ACC112 (cell line): Measurements from ENCODE around the gene METRN.
"Not testable (repeated sequence)": the region's sequence is repeated elsewhere in the genome, so short reads cannot be mapped to it uniquely, and the experiment has no call there.

Source experiments
- H2AFZ ChIP-seq: fragments of 200-600 bp; sonication (generic); one replicate; pipeline ENCODE4 v1.6.0; 2017; ENCODE audit warnings: antibody characterized with exemption, low read length; ENCODE audit not compliant: unreplicated experiment
- H3K27ac ChIP-seq: fragments of 200-600 bp; sonication (generic); 2 replicates; pipeline ENCODE4 v1.5.1; 2014; ENCODE audit warnings: low read depth, mild to moderate bottlenecking, antibody characterized with exemption, low read length, moderate library complexity
- H3K27me3 ChIP-seq: fragments of 200-600 bp; sonication (generic); 2 replicates; pipeline ENCODE4 v1.6.1; 2014; ENCODE audit warnings: mild to moderate bottlenecking, antibody characterized with exemption, low read length, moderate library complexity, mixed read lengths; ENCODE audit not compliant: insufficient read depth
- H3K36me3 ChIP-seq: fragments of 200-600 bp; sonication (generic); 2 replicates; pipeline ENCODE4 v1.6.1; 2016; ENCODE audit warnings: mild to moderate bottlenecking, antibody characterized with exemption, low read length, moderate library complexity, mixed read lengths; ENCODE audit not compliant: insufficient read depth
- H3K4me1 ChIP-seq: fragments of 200-600 bp; sonication (generic); one replicate; pipeline ENCODE4 v1.6.1; 2016; ENCODE audit warnings: low read length, mixed read lengths; ENCODE audit not compliant: insufficient read depth, unreplicated experiment, control insufficient read depth
- H3K4me3 ChIP-seq: fragments of 200-600 bp; sonication (generic); 2 replicates; pipeline ENCODE4 v1.5.1; 2014; ENCODE audit warnings: mild to moderate bottlenecking, low read depth, low read length
- H3K79me2 ChIP-seq: fragments of 200-600 bp; sonication (generic); one replicate; pipeline ENCODE4 v1.6.0; 2016; ENCODE audit warnings: low read length; ENCODE audit not compliant: control insufficient read depth, unreplicated experiment, insufficient read depth

METRN gene

DNA sequence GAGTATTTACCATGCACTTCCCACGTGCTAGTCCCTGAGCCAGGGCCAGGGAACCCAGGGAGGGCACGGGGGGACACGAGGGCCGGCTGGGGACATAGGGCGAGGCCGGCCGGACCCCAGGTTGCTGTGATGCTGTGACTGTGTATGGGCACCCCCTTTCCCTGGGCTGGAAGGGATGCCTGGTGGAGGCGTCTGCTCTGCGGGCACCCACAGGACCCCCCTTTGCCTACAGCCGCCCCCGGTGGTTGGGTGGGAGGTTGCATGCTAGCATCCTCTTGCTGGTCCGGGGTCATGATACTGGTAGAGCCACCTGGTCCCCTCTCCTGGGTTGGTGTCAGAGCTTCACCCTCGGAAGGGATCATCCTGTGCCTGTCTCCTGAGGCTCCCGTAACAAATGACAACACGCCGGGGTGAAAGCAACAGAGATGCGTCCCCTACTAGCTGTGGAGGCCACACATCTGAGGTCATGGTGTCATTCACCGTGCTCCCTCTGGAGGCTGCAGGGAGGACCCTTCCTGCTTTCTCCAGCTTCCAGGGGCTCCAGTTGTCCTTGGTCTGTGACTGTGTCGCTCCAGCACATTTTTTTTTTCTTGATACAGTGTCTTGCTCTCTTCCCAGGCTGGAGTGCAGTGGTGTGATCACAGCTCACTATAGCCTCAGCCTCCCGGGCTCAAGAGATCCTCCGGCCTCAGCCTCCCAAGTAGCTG is 29.0 kb downstream of the METRN start:
- Histone ChIP-seq H3K27ac (no peak overlapping the region), H3K4me1 (no peaks in the 10 kb centered on the region), H3K36me3 (no peaks in the 10 kb centered on the region), H3K79me2 (peaks cover 6% of the 10 kb centered on the region), H2AFZ (no peak overlapping the region), H3K4me3 (no peak overlapping the region), H3K27me3 (no peaks in the 10 kb centered on the region)

DNA sequence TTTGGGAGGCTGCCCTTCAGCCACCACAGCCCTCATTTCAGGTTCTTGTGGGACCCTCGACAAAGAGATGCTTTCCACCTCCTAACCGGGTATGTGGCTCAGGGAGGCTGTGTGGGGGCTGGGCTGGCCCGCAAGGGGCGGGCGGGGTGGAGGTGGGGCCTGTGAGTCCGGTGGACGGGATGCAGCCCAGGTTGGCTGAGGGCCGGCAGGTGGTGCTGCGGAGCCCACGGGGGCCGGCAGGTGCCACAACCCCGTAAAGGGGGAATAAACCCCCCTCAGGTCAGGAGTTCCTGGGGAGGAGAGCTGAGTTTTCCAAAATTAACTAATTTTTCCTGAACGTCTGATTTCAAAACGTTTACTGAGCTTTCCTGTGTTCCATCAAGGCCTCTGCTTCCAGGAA is 30.8 kb downstream of the METRN start:
- Histone ChIP-seq H3K27me3 (no peaks in the 10 kb centered on the region), H3K27ac (no peak overlapping the region), H3K79me2 (no peaks in the 10 kb centered on the region), H3K4me3 (no peak overlapping the region), H3K36me3 (no peaks in the 10 kb centered on the region), H3K4me1 (no peaks in the 10 kb centered on the region), H2AFZ (no peak overlapping the region)

DNA sequence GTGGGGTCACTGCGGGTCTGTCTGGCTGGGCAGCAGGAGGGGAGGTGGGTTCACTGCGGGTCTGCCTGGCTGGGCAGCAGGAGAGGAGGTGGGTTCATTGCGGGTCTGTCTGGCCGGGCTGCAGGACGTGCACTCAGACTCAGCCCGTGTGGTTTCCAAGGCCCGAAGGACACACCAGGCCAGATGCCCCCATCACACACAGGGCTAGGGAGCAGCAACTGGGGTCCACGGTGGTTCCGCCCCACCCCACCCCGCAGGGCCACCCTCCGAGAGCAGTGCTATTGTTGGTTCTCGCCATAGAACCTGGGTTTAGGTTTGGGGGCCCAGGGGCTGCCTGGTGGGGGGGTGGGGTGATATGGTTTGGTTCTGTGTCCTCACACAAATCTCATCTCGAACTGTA is 31.7 kb downstream of the METRN start:
- Histone ChIP-seq H3K4me3 (no peak overlapping the region), H3K27ac (no peak overlapping the region), H3K36me3 (no peaks in the 10 kb centered on the region), H3K27me3 (no peaks in the 10 kb centered on the region), H3K79me2 (no peaks in the 10 kb centered on the region), H3K4me1 (no peaks in the 10 kb centered on the region), H2AFZ (no peak overlapping the region)

DNA sequence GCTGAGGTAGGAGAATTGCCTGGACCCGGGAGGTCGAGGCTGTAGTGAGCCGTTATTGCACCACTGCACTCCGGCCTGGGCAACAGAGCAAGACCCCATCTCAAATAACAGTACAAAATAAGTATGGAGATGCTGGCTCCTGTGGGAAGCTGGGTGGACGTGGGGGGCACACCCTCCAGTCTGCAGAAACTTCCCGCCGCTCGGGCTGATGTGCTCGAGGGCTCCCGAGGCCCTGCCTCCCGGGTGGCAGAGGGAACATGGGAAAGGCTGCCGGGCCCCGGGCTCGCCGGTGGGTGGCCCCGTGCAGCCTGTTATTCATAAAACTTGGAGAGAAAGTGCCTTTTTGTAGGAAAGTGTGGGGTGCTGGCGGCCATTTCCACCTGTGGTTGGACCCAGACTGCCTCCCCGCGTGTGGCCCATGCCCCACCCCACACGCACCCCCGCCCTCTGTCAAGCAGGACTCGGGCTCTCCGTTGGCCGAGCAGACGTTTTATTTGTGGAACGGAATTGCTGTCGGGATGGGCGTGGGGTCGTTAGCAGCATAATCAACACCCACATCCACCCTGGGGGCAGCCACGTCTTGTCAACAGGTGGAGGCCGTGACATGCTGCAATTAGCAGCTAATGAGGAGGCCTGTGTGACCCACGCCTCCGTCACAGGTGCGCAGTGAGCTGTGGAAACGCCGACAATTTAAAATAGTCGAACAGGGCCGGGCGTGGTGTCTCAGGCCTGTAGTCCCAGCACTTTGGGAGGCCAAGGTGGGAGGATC is 33.2 kb downstream of the METRN start:
- no peak overlapping the region for H2AFZ ChIP-seq
- no peaks in the 10 kb centered on the region for H3K4me1 ChIP-seq
- H3K79me2 ChIP-seq: no peaks in the 10 kb centered on the region
- H3K27me3 ChIP-seq: no peaks in the 10 kb centered on the region
- H3K4me3 ChIP-seq: no peak overlapping the region
- H3K36me3 ChIP-seq: no peaks in the 10 kb centered on the region
- no peak overlapping the region for H3K27ac ChIP-seq

GRCh38 chr16:749010-749409 is 34.1 kb downstream of the METRN start:
- H3K27ac ChIP-seq: no peak overlapping the region

DNA sequence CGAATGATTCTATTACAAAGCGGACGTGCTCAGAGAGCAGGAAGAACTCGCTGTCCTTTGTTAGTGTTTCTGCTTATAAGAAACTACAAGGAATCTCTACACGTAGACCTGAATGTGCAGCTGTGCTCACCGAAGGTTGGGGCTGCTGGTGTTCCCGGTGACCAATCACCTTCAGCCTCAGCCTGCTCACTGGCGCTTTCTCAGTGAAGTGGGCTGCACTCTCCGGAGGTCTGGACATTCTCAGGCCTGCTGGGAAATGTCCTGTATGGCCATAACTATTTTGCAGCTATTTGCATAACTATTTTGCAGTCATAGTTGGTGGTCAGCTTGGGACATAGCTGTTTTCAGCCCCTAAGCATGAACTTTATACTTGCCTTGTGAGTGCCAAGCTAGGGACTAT is 35.6 kb downstream of the METRN start:
- no peaks in the 10 kb centered on the region for H3K27me3 ChIP-seq
- H3K4me1 ChIP-seq: no peaks in the 10 kb centered on the region
- H3K79me2 ChIP-seq: no peaks in the 10 kb centered on the region
- no peaks in the 10 kb centered on the region for H3K36me3 ChIP-seq
- no peak overlapping the region for H3K27ac ChIP-seq
- no peak overlapping the region for H2AFZ ChIP-seq
- H3K4me3 ChIP-seq: no peak overlapping the region

More at GRCh38 chr16:749010-749409, 34.1 kb downstream of the METRN start:
- Histone ChIP-seq H3K27me3 (no peaks in the 10 kb centered on the region), H3K4me3 (no peak overlapping the region), H3K79me2 (no peaks in the 10 kb centered on the region), H3K4me1 (no peaks in the 10 kb centered on the region), H3K36me3 (no peaks in the 10 kb centered on the region), H2AFZ (no peak overlapping the region)

GRCh38 chr16:751152-752006 is 36.5 kb downstream of the METRN start:
- Histone ChIP-seq H3K27ac (no peak overlapping the region), H3K27me3 (no peaks in the 10 kb centered on the region), H3K4me1 (no peaks in the 10 kb centered on the region), H3K79me2 (no peaks in the 10 kb centered on the region), H2AFZ (no peak overlapping the region), H3K36me3 (no peaks in the 10 kb centered on the region), H3K4me3 (no peak overlapping the region)

DNA sequence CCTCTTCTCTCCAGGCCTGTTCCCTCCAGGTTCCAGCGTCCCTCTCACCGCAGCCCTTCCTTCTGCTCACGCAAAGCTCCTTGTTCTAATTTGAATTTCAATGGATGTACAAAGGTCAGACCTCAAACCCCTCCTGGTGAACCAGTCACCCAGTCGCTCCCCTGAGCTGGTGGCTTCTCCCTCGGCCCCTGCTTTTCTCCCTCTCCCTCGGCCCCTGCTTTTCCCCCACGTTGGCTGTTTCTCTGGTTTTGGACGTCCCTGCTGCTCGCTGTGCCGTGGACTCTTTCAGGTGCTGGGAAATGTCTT is 37.0 kb downstream of the METRN start:
- no peak overlapping the region for H3K27ac ChIP-seq
- no peak overlapping the region for H2AFZ ChIP-seq
- H3K27me3 ChIP-seq: no peaks in the 10 kb centered on the region
- H3K4me3 ChIP-seq: no peak overlapping the region
- no peaks in the 10 kb centered on the region for H3K4me1 ChIP-seq
- H3K36me3 ChIP-seq: no peaks in the 10 kb centered on the region
- no peaks in the 10 kb centered on the region for H3K79me2 ChIP-seq

GRCh38 chr16:754121-754607 is 39.2 kb downstream of the METRN start:
- H3K79me2 ChIP-seq, H3K4me3 ChIP-seq, H3K27me3 ChIP-seq, H3K4me1 ChIP-seq, H3K27ac ChIP-seq, H3K36me3 ChIP-seq, H2AFZ ChIP-seq: not testable (repeated sequence)

DNA sequence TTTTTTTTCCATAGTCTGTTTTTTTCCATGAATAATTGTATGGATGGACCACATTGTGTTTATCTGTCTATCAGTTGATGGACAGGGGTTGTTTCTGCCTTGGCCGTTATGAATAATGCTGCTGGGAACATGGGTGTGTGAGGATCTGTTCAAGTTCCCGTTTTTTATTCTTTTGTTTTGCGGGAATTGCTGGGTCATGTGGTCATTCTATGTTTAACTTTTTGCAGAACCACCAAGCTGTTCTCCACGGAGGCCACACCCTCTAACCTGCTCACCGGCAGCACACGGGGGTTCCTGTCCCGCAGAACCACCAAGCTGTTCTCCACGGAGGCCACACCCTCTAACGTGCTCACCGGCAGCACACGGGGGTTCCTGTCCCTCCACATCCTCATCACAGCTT is 39.7 kb downstream of the METRN start:
- no peaks in the 10 kb centered on the region for H3K79me2 ChIP-seq
- H3K27me3 ChIP-seq: no peaks in the 10 kb centered on the region
- no peaks in the 10 kb centered on the region for H3K4me1 ChIP-seq
- H2AFZ ChIP-seq: no peak overlapping the region
- no peak overlapping the region for H3K4me3 ChIP-seq
- no peaks in the 10 kb centered on the region for H3K36me3 ChIP-seq
- no peak overlapping the region for H3K27ac ChIP-seq
